GM12874 (cell line): Measurements from ENCODE around the gene COL3A1.

ENCODE experiments used
- TF ChIP-seq, protein P1 (sequence below): IDR thresholded peaks from 2 replicates; pipeline ENCODE4 v1.5.1; 2011; ENCODE audit warnings: low read depth, mild to moderate bottlenecking, control low read depth, low read length, moderate library complexity; ENCODE audit not compliant: insufficient read depth

Gene COL3A1

DNA sequence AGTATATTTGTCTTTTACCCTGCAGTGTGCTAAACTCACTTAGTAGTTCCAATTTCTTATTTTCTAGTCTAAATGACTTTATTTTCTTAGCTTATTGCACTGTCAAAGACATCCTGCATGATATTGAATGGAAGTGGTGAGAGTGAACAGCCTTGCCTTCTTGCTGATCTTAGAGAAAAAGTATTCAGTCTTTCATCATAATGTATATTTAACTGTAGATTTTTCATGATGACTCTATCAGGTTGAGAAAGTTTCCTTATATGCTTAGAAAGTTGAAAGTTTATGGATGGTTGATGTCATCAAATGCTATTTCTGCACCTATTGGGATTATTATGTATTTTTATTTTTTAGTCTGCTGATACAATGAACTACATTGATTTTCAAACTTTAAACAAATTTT, 21.3 kb upstream of the COL3A1 start:
- TF ChIP-seq, protein P1, sequence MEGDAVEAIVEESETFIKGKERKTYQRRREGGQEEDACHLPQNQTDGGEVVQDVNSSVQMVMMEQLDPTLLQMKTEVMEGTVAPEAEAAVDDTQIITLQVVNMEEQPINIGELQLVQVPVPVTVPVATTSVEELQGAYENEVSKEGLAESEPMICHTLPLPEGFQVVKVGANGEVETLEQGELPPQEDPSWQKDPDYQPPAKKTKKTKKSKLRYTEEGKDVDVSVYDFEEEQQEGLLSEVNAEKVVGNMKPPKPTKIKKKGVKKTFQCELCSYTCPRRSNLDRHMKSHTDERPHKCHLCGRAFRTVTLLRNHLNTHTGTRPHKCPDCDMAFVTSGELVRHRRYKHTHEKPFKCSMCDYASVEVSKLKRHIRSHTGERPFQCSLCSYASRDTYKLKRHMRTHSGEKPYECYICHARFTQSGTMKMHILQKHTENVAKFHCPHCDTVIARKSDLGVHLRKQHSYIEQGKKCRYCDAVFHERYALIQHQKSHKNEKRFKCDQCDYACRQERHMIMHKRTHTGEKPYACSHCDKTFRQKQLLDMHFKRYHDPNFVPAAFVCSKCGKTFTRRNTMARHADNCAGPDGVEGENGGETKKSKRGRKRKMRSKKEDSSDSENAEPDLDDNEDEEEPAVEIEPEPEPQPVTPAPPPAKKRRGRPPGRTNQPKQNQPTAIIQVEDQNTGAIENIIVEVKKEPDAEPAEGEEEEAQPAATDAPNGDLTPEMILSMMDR = no peak

DNA sequence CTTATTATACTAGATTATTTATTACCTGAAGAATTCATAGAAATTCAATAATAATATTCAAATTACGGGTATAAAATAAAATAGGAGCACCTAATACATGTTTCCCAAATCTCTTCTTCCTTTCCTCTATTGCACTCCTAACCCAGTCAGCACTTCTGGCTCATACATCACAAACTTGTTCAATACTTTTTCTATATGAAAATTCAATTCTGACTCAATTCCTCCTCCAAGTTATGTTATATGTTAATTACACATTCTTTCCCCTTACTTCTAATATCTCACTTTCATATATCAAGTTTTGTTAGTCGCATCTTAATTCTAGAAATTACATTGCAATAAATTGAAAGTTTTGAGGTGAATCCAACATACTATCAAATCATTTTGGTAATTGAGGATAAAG, 17.9 kb upstream of the COL3A1 start:
- TF ChIP-seq, protein P1 = no peak

DNA sequence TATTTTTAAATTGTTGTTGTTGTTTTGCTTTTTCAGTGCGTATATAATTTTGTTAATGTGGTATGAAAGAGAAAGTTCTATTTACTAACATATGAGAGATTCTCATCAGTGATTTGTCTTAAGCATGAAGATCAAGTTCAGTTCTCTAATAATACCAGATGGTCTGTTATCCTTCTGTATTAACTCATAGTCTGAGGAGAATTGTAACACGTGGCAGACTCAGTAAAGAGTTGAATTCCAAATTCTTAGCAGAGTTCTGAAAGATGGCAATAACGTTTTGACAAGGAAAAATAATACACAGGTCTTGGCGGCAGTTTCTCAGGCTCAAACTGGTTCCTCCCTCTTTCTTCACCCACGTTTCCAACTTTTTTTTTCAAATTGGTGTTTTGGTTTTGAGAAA, 17.2 kb upstream of the COL3A1 start:
- TF ChIP-seq, protein P1 = no peak

DNA sequence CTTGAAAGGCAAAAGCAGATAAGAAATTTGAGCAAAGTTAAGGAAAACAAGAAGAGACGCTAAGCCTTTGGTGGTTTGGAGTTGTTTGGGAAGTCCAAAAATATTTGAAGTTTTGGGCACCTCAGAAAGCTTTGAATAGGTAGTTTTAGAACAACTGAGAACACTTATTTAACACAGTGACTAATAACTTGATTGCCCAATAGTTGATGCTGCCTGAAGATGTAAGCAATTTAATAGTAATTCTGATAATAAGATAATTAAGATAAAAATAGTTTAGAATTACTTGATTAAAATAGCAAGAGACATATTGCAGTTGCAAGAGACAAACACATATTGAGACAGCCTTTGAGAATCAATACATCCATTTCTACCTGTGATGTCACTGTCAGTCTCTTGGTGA, 16.5 kb upstream of the COL3A1 start:
- TF ChIP-seq, protein P1 = no peak

DNA sequence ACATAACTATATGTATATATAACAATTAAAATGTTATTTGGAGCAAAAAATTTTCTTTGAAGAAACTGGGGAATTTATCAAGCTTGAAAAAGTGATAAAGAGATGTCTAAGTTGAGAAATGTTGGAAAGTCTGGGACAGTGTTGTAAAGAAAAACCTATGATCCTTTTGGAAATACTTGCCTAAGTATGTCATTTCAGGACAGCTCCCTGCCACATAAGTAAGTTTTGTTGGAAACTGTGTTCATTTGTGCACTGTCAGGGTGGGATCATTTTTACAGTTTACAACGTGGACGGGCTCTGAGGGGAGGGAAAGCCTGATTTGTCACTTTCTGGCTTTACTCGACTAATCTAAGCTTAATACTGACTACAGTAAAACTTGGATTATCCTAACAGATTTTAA, 10.4 kb upstream of the COL3A1 start:
- TF ChIP-seq, protein P1 = no peak

DNA sequence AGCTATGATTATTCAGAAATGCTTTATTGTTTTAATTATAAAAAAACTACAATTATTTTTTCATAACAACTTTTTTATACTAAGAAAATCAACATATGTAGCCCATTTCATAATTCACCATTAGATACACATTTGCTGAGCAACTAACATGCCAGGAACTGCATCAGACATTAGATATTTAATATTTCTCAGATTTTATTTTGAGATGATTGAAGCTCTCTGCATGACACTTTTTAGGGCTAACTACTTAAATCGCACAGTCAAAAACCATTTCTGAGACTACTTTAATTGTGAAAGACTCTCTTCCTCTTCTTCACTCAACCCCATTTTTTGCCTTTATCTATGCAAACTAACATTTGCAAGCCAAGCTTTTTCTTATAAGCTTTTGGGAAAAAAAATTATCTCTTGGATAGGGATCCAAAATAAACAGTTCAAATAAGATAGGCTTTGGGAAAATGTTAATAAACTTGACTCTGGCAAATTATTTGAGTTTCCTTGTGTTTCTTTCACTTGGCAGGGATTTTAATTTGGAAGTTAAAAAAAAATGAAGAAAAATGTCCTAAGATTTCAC, 9.1 kb upstream of the COL3A1 start:
- TF ChIP-seq, protein P1 = no peak

DNA sequence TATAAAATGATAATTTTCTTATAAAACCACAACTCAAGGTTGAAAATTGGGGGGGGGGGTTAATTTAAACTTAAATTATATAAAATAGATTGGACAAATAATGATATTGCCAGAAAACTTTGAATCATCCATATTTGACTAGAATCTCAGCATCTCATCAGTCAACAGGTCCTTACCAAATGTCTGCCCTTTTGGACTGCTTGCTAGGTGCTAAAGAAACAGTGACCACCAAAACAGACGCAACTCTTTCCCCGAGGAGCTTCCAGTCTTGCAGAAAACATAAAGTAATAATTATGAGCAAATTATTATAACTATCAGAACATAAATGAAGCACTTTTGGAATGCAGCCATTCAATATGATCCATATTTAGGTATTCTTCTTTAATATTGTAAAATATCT, 8.6 kb upstream of the COL3A1 start:
- TF ChIP-seq, protein P1 = no peak
